K562 (cell line): ENCODE results near the gene CYP2D6. TPM values are rescaled to one million over a fixed set of nuclear protein-coding genes. Genes with fewer than 3 reads are reported as not detected.

ENCODE experiments used
- ATAC-seq: fragments of 200-7000 bp; cut with Tn5 transposase; 3 replicates; pipeline ENCODE4 v1.9.1; 2020; ENCODE audit warnings: moderate library complexity
- BruUV-seq: library from RNA; stranded (reverse); fragments of 400-500 nt; replicated peaks from 2 replicates; lab custom pipeline; 2021; lab: Mats Ljungman, UMichigan
- CTCF ChIA-PET: fragments of 300-600 bp; formaldehyde crosslinking; extraction: SDS; loops from one replicate; lab custom pipeline; 2021; ENCODE audit warnings: low intra/inter-chr PET ratio; lab: Yijun Ruan, JAX
- POLR2A ChIA-PET: fragments of 300-600, 350-650 bp; sonication (Branson Sonifier 250); formaldehyde crosslinking; extraction: SDS; loops from one replicate; lab custom pipeline; 2021; ENCODE audit warnings: antibody characterized with exemption, inconsistent platforms; lab: Yijun Ruan, JAX
- DNase-seq, 4 experiments: peaks; one replicate each; pipeline versions ENCODE4 v3.0.0 to v3.0.0-alpha.2; 2011 to 2018; ENCODE audit warnings: low spot score in 3 of 4, mixed read lengths in 3 of 4; ENCODE audit errors: extremely low read depth in 1 of 4
- FAIRE-seq: peaks from 2 replicates; lab custom pipeline; 2011; peaks lifted over from hg19 to GRCh38; lab: Jason Lieb, UNC
- H2AFZ ChIP-seq: 2 replicates; pipeline ENCODE4 v1.6.0; 2011; ENCODE audit warnings: low read depth, low read length, control low read depth, inconsistent platforms
- H3K27ac ChIP-seq: fragments of 200-600 bp; 3 replicates; pipeline ENCODE4 v1.8.0; 2011; ENCODE audit warnings: low read depth, mild to moderate bottlenecking, control low read depth, inconsistent platforms, low read length, moderate library complexity, mixed read lengths; ENCODE audit errors: extremely low read depth
- H3K27me3 ChIP-seq, 2 experiments: fragments of 300-600 bp in 1 of 2; 2 replicates in 1 of 2; 3 replicates in 1 of 2; pipeline versions ENCODE4 v1.6.0 to v1.8.0; 2011; ENCODE audit warnings: inconsistent platforms in 2 of 2, low read length in 2 of 2, mild to moderate bottlenecking in 1 of 2, mixed read lengths in 1 of 2, moderate library complexity in 1 of 2; ENCODE audit not compliant: control insufficient read depth in 2 of 2, insufficient read depth in 2 of 2
- H3K36me3 ChIP-seq: fragments of 300-600 bp; 3 replicates; pipeline ENCODE4 v1.8.0; 2011; ENCODE audit warnings: mild to moderate bottlenecking, low read length, inconsistent platforms; ENCODE audit not compliant: control insufficient read depth, insufficient read depth
- H3K4me1 ChIP-seq, 2 experiments: fragments of 200-600 bp in 1 of 2; replicated peaks in 1 of 2; 2 replicates in 1 of 2; 3 replicates in 1 of 2; pipeline versions ENCODE4 v1.5.1 to v1.8.0; 2011; ENCODE audit warnings: inconsistent platforms in 2 of 2, low read length in 2 of 2, mild to moderate bottlenecking in 1 of 2, mixed read lengths in 1 of 2, moderate library complexity in 1 of 2; ENCODE audit not compliant: control insufficient read depth in 2 of 2, insufficient read depth in 2 of 2
- H3K4me2 ChIP-seq: 2 replicates; pipeline ENCODE4 v1.6.1; 2011; ENCODE audit warnings: low read length, control low read depth, inconsistent platforms, mixed read lengths; ENCODE audit not compliant: insufficient read depth
- H3K4me3 ChIP-seq: fragments of 200-600 bp; sonication (generic), shearing (Covaris generic); 2 replicates; pipeline ENCODE4 v1.5.1; 2016; ENCODE audit warnings: control low read depth, inconsistent platforms
- H3K79me2 ChIP-seq: fragments of 200-600 bp; 3 replicates; pipeline ENCODE4 v1.8.0; 2011; ENCODE audit warnings: low read length, inconsistent platforms; ENCODE audit not compliant: control insufficient read depth, insufficient read depth
- H3K9ac ChIP-seq, 2 experiments: 2 replicates each; pipeline versions ENCODE4 v1.6.0 to v1.6.1; 2011; ENCODE audit warnings: low read depth in 2 of 2, low read length in 2 of 2, control low read depth in 1 of 2, inconsistent platforms in 1 of 2, mild to moderate bottlenecking in 1 of 2, mixed read lengths in 1 of 2; ENCODE audit not compliant: insufficient read depth in 1 of 2
- H3K9me1 ChIP-seq: one replicate; pipeline ENCODE4 v1.6.0; 2011; ENCODE audit warnings: inconsistent platforms, mild to moderate bottlenecking, low read length, moderate library complexity; ENCODE audit not compliant: control insufficient read depth, insufficient read depth
- H3K9me3 ChIP-seq: replicated peaks from 2 replicates; pipeline ENCODE4 v1.5.1; 2011; ENCODE audit warnings: low read depth, low read length, inconsistent platforms; ENCODE audit not compliant: control insufficient read depth, insufficient read depth
- H4K20me1 ChIP-seq: replicated peaks from 2 replicates; pipeline ENCODE4 v1.6.1; 2011; ENCODE audit warnings: low read length, inconsistent platforms, mixed read lengths; ENCODE audit not compliant: control insufficient read depth, insufficient read depth
- BRCA1 ChIP-seq, 2 experiments: fragments of 450-650 bp in 1 of 2; sonication (generic) in 1 of 2; formaldehyde crosslinking in 1 of 2; IDR thresholded peaks; 2 replicates each; pipeline versions ENCODE4 v1.5.0 to v1.6.1; 2017 to 2020; ENCODE audit warnings: mild to moderate bottlenecking in 1 of 2, missing genetic modification reagents in 1 of 2
- CC2D1A ChIP-seq: fragments of 450-650 bp; IDR thresholded peaks from 2 replicates; pipeline ENCODE4 v1.6.1; 2017; ENCODE audit warnings: mild to moderate bottlenecking
- FOXA3 ChIP-seq, 2 experiments: fragments of 450-650 bp in 1 of 2; sonication (generic) in 1 of 2; formaldehyde crosslinking; IDR thresholded peaks in 1 of 2; conservative IDR thresholded peaks in 1 of 2; 2 replicates each; pipeline versions ENCODE4 v1.4.0 to v1.8.0; 2020 to 2022; ENCODE audit warnings: mild to moderate bottlenecking in 2 of 2, missing genetic modification reagents in 1 of 2
- FOXJ2 ChIP-seq: fragments of 200-800 bp; sonication (Bioruptor generic); IDR thresholded peaks from 2 replicates; pipeline ENCODE4 v1.6.1; 2016; ENCODE audit warnings: missing genetic modification characterization, missing compliant biosample characterization
- HNRNPL ChIP-seq: fragments of 200-400 bp; formaldehyde crosslinking; IDR thresholded peaks from 2 replicates; pipeline ENCODE4 v1.6.1; 2017; ENCODE audit warnings: low read depth, mild to moderate bottlenecking, low read length
- ZNF124 ChIP-seq: sonication (generic); formaldehyde crosslinking; IDR thresholded peaks from 2 replicates; pipeline ENCODE4 v1.8.1; 2022; ENCODE audit warnings: missing genetic modification reagents
- ZNF282 ChIP-seq: sonication (generic); formaldehyde crosslinking; IDR thresholded peaks from 2 replicates; pipeline ENCODE4 v1.8.1; 2023; ENCODE audit warnings: missing genetic modification reagents
- WGBS: fragments of 100-300 bp; shearing (Covaris generic); methylation state at CpG from one replicate; pipeline ENCODE4 v1.1.6; 2016; ENCODE audit warnings: low coverage, mixed read lengths; ENCODE audit not compliant: insufficient coverage; ENCODE audit errors: missing lambda C conversion rate; 5-methylcytosine and 5-hydroxymethylcytosine counted together
- in situ Hi-C: fragments of 300-500 bp; cut with MboI; formaldehyde crosslinking; loops from 4 replicates; pipeline ENCODE4 v1.15.0; 2018; ENCODE audit warnings: inconsistent platforms, mixed read lengths
- intact Hi-C: fragments of 100-400 bp; cut with micrococcal nuclease; formaldehyde crosslinking; loops from 2 replicates; pipeline ENCODE4 v1.14.2; 2022
- polyA plus RNA-seq, 8 experiments: library from polyadenylated mRNA; depleted of rRNA in 4 of 8; stranded (reverse) in 5 of 8; unstranded in 3 of 8; fragments of >200 nt; fragmentation: Nextera tagmentation in 2 of 8; fragmentation: Illumina TruSeq in 1 of 8; extraction: Ambion mirVana in 2 of 8; extraction: Trizol in 1 of 8; gene quantifications; 2 replicates each; pipeline versions ENCODE4 v1.2.1 to v1.2.3, GENCODE V29; 2011 to 2014; ENCODE audit warnings: inconsistent platforms in 1 of 8, missing spikeins in 1 of 8
- total RNA-seq, 7 experiments: library from RNA; depleted of rRNA in 6 of 7; stranded (reverse); fragments of >200 nt in 6 of 7; fragmentation: Illumina TruSeq in 2 of 7; extraction: Trizol in 2 of 7; gene quantifications; 2 replicates each; pipeline versions ENCODE4 v1.2.1 to v1.2.3, GENCODE V29; 2011 to 2021; ENCODE audit warnings: low replicate concordance in 1 of 7
- TF ChIP-seq, protein P1 (sequence below): fragments of 250-450 bp; sonication (Bioruptor Pico); IDR thresholded peaks from 2 replicates; pipeline ENCODE4 v1.5.0; 2020; ENCODE audit warnings: mild to moderate bottlenecking
- TF ChIP-seq, protein P2 (sequence below), 2 experiments: fragments of 150-350 bp in 1 of 2; IDR thresholded peaks; 2 replicates each; pipeline ENCODE4 v1.6.1; 2012 to 2016; ENCODE audit warnings: low read depth in 2 of 2, low read length in 2 of 2, mild to moderate bottlenecking in 1 of 2, moderate library complexity in 1 of 2
- TF ChIP-seq, protein P3 (sequence below), 2 experiments: fragments of 450-650 bp; conservative IDR thresholded peaks; 2 replicates each; pipeline ENCODE4 v1.6.1; 2017; ENCODE audit warnings: mild to moderate bottlenecking in 2 of 2, moderate library complexity in 2 of 2
- TF ChIP-seq, protein P4 (sequence below): fragments of 450-650 bp; formaldehyde crosslinking; IDR thresholded peaks from 2 replicates; pipeline ENCODE4 v1.4.0; 2022; ENCODE audit warnings: missing genetic modification characterization

Gene CYP2D6
- total and polyA plus RNA-seq, 9 of the 15 experiments (the other 6 are each of a cell fraction or from before 2014, with no cell fraction given): 0.04 to 0.20 (median 0.09) TPM; not detected in 5

DNA sequence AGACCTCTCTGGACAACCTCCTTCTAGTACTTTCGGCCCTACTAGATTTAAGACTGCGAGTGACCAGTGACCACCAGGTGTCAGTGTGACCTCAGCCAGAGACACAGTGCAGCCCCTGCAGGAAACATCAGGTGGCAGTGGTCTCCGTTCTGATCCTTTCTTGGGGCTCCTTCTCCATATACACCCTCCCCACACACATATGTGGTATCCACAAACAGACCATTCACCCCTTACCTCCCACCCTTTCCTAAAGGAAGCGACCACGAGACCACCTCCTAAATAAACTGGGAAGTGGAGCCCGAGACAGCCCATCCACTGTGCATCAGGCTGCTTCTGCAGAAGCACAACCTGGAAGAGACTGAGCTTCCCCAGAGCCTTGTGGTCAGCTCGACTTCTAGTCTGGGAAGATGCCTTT lies 38.5 kb upstream of the CYP2D6 start (continued):
- TF ChIP-seq, protein P1, sequence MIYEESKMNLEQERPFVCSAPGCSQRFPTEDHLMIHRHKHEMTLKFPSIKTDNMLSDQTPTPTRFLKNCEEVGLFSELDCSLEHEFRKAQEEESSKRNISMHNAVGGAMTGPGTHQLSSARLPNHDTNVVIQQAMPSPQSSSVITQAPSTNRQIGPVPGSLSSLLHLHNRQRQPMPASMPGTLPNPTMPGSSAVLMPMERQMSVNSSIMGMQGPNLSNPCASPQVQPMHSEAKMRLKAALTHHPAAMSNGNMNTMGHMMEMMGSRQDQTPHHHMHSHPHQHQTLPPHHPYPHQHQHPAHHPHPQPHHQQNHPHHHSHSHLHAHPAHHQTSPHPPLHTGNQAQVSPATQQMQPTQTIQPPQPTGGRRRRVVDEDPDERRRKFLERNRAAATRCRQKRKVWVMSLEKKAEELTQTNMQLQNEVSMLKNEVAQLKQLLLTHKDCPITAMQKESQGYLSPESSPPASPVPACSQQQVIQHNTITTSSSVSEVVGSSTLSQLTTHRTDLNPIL: no peak
- TF ChIP-seq BRCA1 (IDR thresholded peaks at IDR 0.05) (no peak), BRCA1 (CRISPR knock-in tag; IDR thresholded peaks at IDR 0.05) (no peak)

DNA sequence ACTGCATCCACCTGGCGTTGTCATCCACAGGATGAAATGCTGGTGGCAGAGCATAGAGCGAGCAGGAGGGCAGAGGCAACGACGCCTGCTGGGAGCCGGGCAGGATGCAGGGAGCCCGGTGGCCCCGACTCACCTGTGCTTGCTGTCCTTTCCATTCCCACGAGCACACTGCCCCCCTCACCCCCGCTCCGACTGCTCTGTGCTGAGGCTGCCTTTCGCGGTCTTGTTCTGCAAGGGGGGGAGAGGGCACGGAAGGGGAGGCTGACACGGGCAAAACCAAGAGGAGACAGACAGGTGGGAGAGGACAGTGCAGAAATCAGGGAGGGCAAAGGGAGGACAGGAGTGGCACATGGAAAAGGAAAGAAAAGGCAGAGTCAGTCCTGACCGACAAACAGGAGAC lies 37.9 kb upstream of the CYP2D6 start:
- Histone ChIP-seq H3K4me2 (no peak overlapping the region), H3K9me3 (no peaks in the 10 kb centered on the region), H2AFZ (no peak overlapping the region), H3K79me2 (peaks cover 6% of the 10 kb centered on the region; the same call in 1 of the 3 replicates), H3K27ac (no peak overlapping the region), H3K4me3 (no peak overlapping the region), H3K4me1 (peaks cover 0 to 4% of the 10 kb centered on the region in 2 experiments; a peak in 3 of 5 replicates), H3K9ac (no peak overlapping the region; a peak in 1 of 4 replicates), H3K36me3 (peaks cover 26% of the 10 kb centered on the region; the same call in 1 of the 3 replicates), H4K20me1 (peaks cover 5% of the 10 kb centered on the region), H3K9me1 (no peaks in the 10 kb centered on the region), H3K27me3 (no peaks in the 10 kb centered on the region)
- ATAC-seq (no peak), DNase-seq (no peak), FAIRE-seq (no peak)
- CTCF ChIA-PET: interaction anchor here (0.8 to 3.4 kb wide), 8 partner anchors 101 to 699 kb away, joined by 3 to 48 read pairs (median 5); no protein-coding TSS in a partner anchor
- 87% methylated on average over 10 of the region's 15 CpGs for WGBS
- in situ Hi-C loops: loop anchor here (5.0 kb wide), 2 partner anchors 144 to 274 kb away; no protein-coding TSS in a partner anchor
- intact Hi-C loops: loop anchor here (2.0 kb wide), 1 partner anchor 78 kb away; the partner anchor contains the start of gene NDUFA6
- POLR2A ChIA-PET: no interaction called here
- BruUV-seq: no TSS peak
- TF ChIP-seq HNRNPL (no peak), FOXA3 (CRISPR knock-in tag; conservative IDR thresholded peaks at IDR 0.05 in 1 of 2, IDR thresholded peaks at IDR 0.05 in 1 of 2) (no peak), ZNF124 (CRISPR knock-in tag) (no peak), ZNF282 (CRISPR knock-in tag) (no peak), CC2D1A (no peak), FOXJ2 (no peak)
- TF ChIP-seq, protein P2, sequence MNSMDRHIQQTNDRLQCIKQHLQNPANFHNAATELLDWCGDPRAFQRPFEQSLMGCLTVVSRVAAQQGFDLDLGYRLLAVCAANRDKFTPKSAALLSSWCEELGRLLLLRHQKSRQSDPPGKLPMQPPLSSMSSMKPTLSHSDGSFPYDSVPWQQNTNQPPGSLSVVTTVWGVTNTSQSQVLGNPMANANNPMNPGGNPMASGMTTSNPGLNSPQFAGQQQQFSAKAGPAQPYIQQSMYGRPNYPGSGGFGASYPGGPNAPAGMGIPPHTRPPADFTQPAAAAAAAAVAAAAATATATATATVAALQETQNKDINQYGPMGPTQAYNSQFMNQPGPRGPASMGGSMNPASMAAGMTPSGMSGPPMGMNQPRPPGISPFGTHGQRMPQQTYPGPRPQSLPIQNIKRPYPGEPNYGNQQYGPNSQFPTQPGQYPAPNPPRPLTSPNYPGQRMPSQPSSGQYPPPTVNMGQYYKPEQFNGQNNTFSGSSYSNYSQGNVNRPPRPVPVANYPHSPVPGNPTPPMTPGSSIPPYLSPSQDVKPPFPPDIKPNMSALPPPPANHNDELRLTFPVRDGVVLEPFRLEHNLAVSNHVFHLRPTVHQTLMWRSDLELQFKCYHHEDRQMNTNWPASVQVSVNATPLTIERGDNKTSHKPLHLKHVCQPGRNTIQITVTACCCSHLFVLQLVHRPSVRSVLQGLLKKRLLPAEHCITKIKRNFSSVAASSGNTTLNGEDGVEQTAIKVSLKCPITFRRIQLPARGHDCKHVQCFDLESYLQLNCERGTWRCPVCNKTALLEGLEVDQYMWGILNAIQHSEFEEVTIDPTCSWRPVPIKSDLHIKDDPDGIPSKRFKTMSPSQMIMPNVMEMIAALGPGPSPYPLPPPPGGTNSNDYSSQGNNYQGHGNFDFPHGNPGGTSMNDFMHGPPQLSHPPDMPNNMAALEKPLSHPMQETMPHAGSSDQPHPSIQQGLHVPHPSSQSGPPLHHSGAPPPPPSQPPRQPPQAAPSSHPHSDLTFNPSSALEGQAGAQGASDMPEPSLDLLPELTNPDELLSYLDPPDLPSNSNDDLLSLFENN (IDR thresholded peaks at IDR 0.05; ENCODE audit: low read depth in 2 of 2, low read length in 2 of 2): no peak
- TF ChIP-seq, protein P3, sequence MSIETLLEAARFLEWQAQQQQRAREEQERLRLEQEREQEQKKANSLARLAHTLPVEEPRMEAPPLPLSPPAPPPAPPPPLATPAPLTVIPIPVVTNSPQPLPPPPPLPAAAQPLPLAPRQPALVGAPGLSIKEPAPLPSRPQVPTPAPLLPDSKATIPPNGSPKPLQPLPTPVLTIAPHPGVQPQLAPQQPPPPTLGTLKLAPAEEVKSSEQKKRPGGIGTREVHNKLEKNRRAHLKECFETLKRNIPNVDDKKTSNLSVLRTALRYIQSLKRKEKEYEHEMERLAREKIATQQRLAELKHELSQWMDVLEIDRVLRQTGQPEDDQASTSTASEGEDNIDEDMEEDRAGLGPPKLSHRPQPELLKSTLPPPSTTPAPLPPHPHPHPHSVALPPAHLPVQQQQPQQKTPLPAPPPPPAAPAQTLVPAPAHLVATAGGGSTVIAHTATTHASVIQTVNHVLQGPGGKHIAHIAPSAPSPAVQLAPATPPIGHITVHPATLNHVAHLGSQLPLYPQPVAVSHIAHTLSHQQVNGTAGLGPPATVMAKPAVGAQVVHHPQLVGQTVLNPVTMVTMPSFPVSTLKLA (conservative IDR thresholded peaks at IDR 0.05): no peak
- TF ChIP-seq, protein P4, sequence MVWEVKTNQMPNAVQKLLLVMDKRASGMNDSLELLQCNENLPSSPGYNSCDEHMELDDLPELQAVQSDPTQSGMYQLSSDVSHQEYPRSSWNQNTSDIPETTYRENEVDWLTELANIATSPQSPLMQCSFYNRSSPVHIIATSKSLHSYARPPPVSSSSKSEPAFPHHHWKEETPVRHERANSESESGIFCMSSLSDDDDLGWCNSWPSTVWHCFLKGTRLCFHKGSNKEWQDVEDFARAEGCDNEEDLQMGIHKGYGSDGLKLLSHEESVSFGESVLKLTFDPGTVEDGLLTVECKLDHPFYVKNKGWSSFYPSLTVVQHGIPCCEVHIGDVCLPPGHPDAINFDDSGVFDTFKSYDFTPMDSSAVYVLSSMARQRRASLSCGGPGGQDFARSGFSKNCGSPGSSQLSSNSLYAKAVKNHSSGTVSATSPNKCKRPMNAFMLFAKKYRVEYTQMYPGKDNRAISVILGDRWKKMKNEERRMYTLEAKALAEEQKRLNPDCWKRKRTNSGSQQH (CRISPR knock-in tag): no peak
